IPS-11a (cell line): ENCODE data around the gene PURA.

Experiments used
- H3K4me3 ChIP-seq: one replicate; pipeline ENCODE4 v1.5.1; 2013; ENCODE audit warnings: low read depth, low read length, control low read depth

The PURA gene

DNA sequence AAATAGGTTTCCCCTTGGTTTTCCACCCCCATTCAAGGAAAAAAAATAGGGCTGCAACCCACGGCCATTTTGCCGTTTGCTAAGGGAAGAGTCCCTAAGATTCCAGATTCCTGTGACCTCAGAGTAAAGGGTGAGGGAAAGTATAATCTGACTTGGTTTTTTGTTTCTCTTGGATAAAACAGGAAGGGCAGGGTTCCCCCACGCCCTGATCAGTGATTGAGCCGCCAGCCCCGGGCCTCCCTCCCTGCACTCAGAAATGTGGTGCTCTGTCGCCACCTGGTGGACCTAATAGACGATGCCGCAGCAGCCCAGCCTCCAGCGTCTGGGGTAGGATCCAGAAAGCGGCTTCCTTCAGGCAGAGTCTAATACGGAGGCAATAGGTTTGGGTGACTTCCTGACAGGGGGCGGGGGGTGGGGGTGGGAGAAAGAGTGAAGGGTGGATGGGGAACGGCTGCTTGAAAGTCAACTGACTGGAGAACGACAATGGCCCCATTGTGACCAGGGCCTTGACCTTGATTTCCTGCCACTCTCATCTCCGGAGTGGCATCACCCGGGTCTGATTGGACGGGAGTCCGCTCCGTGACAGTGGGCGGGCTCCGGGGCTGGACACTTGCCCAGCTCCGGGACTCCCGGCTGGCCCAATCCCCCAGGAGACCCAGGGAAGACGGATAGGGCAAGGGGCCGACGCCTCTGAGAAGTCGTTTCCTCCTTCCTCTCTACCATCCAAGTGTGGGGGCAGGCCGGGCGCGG, 43.3 kb downstream of the PURA start:
- H3K4me3 ChIP-seq: peak overlapping the region; percentile 17

DNA sequence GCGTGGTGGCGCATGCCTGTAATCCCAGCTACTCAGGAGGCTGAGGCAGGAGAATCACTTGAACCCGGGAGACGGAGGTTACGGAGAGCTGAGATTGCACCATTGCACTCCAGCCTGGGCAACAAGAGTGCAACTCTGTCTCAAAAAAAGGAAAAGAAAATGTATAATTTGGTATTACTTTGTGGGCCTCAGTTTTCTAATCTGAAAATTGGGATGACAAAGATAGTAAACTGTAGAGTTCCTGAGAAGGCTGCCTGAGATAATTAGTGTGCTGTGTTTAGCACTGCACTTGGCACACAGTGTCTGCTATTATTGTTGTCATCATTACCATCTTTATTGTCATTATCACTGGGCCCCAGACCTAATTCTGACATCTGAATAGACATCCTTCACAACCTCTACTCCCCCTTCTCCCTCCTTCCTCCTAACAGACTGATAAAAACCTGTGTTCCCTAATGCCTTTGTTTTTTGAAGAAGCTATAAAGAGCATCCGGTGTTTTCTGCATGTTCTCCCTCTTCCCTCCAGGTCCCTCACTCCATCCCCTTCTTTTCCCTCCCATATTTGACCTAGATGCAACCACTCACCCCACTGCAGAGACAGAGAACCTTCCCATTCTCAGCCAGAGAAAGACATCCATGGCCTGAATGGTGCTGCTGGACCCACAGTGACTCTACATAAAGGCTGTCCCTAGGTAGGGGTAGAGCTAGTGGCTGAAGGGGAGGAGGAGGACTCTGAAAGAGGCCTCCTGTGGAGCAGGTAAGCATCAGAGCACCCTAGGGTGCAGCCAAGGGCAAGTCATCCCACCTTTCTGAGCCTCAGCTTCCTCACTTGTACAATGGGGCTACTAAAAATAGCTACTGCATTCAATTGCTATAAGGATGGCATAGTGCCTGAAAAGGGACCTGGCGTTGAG, 45.4 kb downstream of the PURA start:
- no peak overlapping the region for H3K4me3 ChIP-seq

DNA sequence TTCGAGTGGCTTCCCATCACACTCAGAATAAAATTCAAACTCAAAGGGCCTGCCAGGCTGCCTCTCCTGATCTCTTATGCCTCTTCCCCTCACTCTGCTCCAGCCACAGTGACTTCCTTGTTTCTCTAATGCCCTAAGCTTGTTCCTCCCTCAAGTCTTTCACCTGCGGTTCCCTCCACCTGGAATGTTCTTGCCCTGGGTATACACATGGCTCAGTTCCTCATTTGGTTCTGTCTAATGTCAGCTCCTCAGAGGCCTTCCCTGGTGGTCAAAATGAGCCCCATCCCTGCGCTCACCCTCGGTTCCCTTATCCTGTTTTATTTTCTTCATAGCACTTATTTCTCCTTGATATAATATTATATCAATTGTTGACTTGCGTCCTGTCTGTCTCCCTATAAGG, 48.4 kb downstream of the PURA start:
- no peak overlapping the region for H3K4me3 ChIP-seq

DNA sequence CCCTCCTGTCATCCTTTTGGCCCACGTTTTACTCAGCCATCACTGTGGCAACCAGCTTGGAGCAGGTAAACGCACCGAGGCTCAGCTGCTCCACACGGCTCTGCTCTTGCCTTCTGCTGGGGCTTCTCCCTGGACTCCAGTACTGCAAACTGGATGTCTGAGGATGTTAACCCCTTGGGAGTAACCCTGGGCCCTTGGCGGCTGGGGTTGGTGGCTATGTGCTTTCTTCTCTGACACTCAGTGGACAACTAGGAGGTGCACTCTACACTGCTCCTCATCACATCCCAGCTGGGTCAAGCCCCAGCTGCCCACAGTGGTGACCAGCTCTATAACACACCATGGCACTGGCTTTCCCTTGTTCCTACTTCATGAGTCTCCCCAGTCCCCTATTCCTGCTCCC, 48.9 kb downstream of the PURA start:
- no peak overlapping the region for H3K4me3 ChIP-seq

DNA sequence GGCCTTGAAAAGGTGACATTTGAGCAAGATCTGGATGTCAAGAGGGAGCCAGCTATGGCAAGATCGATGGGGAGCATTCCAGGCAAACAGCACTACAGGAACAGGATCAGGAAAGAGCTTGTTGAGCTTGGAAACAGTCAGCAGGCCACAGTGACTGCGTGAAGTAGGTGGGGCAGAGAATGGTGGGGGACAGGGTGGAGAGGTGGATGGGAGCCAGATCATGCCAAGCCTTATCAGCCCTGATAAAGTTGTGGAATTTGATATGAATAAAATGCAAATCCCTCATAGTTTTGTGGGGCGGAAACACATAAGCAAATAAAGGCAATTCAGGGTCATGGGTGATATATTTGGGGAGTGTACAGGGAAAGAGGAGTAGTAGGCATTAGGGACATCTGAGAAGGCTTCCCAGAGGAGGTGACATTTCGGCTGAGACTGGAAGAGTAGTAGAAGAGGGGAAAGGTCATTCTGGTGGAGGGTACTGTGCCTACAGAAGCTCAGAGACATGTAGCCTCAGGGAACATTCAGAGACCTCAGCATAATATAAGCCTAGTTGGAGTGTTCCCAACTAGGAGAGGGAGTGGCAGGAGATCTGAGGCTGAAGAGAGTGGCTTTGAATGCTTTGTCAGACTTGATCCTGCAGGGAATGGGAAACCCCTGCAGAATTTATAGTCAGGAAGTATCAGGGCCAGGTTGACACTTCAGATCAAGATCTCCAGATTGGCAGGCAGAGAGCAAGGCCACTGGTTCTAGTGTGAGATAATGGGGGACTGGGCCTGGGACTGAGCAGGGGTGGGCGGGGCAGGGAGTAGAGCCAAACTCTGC, 51.4 kb downstream of the PURA start:
- H3K4me3 ChIP-seq: no peak overlapping the region

DNA sequence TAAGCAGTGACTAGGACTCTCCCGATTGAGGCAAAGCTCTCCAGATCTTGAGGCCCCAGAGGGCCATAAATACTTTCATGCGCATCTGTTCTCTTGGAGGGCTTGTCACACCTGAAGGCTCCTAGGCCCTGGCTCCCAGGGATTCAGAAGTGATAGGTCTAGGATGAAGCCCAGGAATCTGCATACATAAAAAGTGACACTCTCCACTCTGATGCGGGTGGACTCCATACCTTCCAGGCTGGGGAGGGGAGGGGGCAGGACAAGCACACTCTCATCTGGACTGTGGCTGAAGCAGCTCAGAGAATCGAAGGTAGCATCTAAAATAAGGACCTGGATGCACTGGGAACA, 52.0 kb downstream of the PURA start:
- H3K4me3 ChIP-seq: no peak overlapping the region

DNA sequence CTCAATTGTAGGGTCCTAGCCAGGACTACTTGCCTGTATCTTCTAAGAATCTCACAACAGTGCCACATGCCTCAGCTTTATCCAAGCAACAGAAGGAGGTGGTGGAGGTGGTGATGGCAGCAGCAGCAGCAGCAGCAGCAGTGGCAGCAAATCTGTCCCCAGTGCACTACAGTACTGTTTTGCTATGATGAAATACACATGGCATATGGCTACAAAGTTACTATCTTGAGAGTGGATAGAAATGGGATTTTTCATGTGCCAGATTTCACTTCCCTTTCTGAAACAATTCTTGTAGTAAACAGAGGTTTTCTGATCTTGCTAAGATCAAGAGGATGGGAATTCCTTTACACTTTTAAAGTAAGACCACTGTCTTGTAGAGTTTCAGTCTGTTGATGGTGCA, 53.0 kb downstream of the PURA start:
- no peak overlapping the region for H3K4me3 ChIP-seq

DNA sequence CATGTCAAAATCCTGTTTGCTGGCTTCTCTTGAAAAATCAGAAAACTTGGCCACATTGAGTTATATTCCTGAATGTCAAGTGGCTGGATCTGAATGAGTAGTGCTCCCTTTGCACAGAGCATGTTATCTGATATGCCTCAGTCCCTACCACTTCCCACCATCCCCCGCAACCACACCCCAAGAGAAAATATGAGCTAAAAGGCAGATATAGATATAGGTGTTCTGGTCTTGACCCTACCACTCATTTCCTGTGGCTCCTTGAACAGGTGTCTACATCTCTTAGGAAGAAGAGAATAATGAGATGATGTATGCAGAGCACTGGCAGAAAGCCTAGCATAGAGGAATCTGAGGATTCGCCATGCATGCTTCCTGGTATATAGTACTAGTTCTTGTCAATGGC, 54.5 kb downstream of the PURA start:
- H3K4me3 ChIP-seq: no peak overlapping the region

DNA sequence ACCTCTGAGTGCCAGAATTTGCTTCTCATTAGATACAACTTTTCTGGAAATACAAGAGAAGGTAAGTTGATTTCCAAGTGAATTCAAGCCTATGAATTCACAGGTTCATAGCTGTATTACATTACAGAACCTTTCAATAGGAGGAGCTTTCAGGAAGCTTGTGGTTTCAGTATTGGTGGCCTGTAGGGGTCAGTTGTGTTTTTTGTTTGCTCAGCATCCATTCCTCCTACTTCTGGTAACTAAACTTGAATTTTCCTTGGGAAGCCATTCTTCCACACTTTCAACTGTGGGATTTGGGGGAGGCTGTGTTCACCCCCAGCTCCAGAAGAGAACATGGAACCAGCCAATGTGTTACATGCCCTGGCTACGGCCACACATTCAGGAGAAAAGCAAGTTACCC, 55.5 kb downstream of the PURA start:
- H3K4me3 ChIP-seq: no peak overlapping the region

DNA sequence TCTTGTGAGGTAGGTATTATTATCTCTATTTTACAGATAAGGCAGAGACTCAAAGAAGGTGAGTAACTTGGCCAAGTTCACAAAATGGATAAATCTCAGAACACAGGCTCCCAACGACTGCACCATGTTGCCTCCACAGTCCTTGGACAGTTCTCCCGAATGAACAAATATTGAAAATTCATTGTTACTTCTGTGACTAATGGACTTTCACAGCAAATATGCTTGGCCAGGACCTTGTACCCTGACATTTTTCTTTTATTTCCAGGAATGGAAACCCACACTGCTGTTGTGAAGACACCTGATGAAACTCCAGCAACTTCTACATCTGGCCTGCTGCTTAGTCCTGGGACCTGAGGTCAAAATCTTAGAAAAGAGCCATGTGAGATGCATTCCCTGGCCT, 58.6 kb downstream of the PURA start:
- no peak overlapping the region for H3K4me3 ChIP-seq

DNA sequence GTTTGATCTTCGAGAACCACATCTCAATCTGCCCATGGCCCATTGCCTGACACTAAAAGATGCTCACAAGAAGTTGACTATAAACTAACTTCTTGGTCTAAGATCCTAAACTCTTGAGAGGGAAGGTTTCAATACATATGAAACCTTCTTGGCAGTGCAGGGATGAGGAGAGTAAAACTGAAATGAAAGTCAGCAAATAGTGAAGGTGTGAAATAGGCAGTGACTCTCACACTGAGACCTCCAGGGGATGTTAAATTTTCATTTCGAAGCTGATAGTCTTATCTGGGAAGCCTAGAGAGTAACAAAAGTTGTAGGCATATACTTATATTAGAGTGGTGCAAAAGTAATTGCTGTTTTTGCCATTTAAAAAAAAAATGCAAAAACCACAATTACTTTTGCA, 60.1 kb downstream of the PURA start:
- H3K4me3 ChIP-seq: no peak overlapping the region

DNA sequence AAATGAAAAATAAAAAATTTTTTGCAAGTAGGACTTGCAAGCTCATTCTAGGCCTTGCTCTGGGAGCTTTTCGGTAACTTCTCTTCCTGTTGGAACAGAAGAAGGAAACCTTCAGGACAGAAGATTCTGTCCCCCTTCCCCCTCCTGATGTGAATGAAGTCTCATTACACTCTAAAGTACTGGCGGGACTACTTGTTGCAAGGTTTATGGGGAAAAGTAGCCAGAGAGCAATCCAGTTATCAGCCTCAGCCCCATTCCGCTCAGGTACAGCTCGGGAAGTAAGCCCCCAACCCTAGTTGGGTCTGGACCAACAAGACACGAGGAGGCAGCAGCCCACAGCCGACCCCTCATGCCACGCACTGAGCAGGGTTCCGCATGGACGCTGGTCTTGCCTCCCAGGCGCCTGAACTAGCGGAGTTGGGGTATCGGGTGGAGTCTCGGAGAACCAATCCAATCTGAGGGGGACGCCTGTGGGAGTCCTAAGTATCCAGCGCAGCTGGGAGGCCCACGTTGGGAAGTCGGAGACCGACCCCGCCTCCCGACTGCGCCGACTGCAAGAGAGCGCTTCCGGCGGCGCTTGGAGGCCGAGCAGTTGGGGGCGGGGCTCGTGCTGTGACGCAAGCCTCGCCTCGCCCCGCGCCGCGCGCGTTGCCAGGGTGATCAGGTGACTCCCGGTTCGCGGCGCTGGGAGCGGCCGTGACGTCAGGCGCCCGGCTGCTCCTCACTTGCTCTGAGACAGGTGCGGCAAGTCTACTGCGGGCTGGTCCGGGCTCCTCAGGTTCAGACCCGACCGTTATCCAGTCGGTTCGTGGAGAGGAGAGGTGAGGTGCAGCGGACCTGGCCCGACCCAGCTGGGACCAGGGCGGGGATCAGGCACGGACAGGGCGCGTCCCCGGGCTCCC, 60.8 kb downstream of the PURA start, which contains the start of gene CYSTM1:
Gene CYSTM1 (plus strand): TSS at position 724 of the 902 bp plus-strand sequence. CDS start 19,278 bp downstream, outside the sequence.
- peak within 1 kb of the TSS; percentile 82 for H3K4me3 ChIP-seq
